ENCODE measurements around the gene DIP2C.

The DIP2C gene

DNA sequence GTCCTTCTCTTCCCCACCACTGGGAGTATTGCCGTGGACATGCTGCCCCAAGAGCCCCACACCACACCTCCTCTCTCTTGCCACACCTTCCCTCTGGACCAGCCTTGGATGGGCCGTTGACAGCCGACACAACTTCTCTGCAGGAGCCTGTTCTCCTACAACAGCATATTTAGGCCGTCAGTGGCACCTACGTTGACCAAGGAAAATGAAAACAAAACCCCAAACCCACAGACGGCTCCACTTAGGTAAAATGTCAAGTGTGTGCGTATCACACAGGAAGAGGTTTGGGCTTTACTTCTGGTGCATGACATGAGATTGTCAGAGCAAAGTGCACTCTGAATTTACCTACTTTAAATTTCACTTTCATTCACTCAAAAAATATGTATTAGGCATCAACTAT, 307.7 kb downstream of the DIP2C start:
- peaks cover 20% of the 10 kb centered on the region for H3K4me1 Mint-ChIP-seq (ENCODE audit: low read depth)
- no peak overlapping the region for H3K27ac Mint-ChIP-seq
- no peak overlapping the region for H3K4me3 Mint-ChIP-seq
- H3K36me3 Mint-ChIP-seq (ENCODE audit: low read depth): peaks cover 32% of the 10 kb centered on the region
- no peaks in the 10 kb centered on the region for H3K9me3 Mint-ChIP-seq
- peaks cover 29% of the 10 kb centered on the region for H3K27me3 Mint-ChIP-seq
- intact Hi-C loops (cut with micrococcal nuclease): no loop called here

DNA sequence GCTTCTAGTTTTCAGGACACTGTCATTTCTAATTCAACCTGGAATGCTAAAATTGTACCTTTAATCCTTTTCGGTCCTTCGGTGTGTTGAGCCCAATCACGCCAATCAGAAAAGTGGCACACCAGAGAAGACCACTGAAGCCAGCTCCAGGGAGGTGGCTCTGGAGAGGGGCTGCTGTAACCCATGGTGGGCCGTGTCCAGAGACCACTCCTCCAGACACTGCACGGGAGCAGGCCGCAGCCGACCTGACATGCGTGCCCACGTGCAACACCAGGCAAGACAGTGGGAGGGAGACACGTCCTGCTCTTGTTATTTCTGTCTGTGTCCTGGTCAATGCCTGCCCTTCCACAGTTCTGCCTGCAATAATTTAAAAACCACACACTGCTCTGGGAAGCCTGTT, 308.1 kb downstream of the DIP2C start:
- no peak overlapping the region for H3K27ac Mint-ChIP-seq

DNA sequence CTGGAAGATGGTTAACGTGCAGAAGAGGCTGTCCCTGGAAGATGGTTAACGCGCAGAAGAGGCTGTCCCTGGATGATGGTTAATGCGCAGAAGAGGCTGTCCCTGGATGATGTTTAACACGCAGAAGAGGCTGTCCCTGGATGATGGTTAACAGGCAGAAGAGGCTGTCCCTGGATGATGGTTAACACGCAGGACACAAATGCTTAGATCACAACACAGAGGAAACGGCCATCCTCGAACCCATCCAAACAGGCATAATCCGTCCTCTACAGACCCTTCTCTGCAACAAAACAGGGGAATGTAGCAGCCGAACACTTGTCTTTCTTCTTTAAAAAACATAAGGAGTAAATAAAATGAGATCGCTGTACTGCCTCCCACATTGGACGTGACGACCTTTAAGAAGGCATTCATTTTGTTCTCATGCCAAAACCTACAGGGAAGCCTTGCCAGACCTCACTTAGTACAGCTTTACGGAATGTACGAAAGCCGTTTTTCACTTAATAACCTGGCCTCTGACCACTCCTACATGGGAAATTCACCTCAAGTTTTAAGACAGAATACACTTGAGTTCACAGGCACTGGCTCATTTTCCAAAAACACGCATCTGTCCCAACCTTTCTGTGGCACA, 309.0 kb downstream of the DIP2C start:
- Mint-ChIP-seq H3K4me3 (no peak overlapping the region), H3K27ac (no peak overlapping the region), H3K4me1 (ENCODE audit: low read depth) (peaks cover 7% of the 10 kb centered on the region), H3K27me3 (peaks cover 19% of the 10 kb centered on the region), H3K36me3 (ENCODE audit: low read depth) (peaks cover 32% of the 10 kb centered on the region), H3K9me3 (no peaks in the 10 kb centered on the region)
- intact Hi-C loops (cut with micrococcal nuclease): no loop called here

More for the DNA sequence above, 308.1 kb downstream of the DIP2C start:
- Mint-ChIP-seq H3K4me1 (ENCODE audit: low read depth) (peaks cover 16% of the 10 kb centered on the region), H3K36me3 (ENCODE audit: low read depth) (peaks cover 32% of the 10 kb centered on the region), H3K27me3 (peaks cover 27% of the 10 kb centered on the region), H3K9me3 (no peaks in the 10 kb centered on the region), H3K4me3 (no peak overlapping the region)
- intact Hi-C loops (cut with micrococcal nuclease): no loop called here

DNA sequence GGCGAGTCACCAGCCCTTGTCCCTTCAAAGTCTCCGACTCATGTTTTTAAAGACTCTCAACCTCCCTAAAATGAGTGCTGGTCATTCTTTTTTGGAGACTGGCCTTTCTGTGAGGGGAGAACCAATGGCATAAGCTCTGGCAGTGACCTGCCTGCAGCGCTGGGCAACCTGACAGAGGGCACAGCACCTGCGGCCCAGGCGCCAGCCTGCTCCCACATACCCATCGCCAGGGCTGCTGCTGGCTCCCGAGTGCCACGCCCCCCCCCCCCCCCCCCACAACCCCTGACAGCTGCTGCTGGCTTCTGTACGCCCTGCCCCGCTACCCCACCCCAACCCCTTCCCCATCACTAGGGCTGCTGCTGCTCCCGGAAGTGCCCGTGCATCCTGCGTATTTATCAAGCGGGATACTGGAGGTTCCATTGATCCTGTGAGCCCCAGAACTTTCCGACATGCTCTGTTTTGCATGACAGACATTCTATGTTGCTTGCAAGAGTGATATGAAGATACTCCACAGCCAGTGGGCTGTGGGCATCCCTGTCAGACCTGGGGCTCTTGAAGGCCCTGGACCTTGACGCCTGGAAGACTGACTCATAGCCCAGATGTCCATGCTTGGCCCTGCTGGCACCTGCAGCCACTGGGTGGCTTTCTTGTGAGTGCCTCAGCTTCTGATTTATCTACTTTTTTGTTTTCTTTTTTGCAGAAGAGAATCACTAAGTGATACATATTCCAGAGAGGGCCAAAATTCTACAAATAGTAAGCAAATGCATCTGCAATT, 310.4 kb downstream of the DIP2C start:
- peaks cover 35% of the 10 kb centered on the region for H3K36me3 Mint-ChIP-seq (ENCODE audit: low read depth)
- H3K27me3 Mint-ChIP-seq: peaks cover 14% of the 10 kb centered on the region
- H3K9me3 Mint-ChIP-seq: no peaks in the 10 kb centered on the region
- no peak overlapping the region for H3K4me3 Mint-ChIP-seq
- H3K4me1 Mint-ChIP-seq (ENCODE audit: low read depth): no peaks in the 10 kb centered on the region
- no peak overlapping the region for H3K27ac Mint-ChIP-seq
- intact Hi-C loops (cut with micrococcal nuclease): no loop called here

DNA sequence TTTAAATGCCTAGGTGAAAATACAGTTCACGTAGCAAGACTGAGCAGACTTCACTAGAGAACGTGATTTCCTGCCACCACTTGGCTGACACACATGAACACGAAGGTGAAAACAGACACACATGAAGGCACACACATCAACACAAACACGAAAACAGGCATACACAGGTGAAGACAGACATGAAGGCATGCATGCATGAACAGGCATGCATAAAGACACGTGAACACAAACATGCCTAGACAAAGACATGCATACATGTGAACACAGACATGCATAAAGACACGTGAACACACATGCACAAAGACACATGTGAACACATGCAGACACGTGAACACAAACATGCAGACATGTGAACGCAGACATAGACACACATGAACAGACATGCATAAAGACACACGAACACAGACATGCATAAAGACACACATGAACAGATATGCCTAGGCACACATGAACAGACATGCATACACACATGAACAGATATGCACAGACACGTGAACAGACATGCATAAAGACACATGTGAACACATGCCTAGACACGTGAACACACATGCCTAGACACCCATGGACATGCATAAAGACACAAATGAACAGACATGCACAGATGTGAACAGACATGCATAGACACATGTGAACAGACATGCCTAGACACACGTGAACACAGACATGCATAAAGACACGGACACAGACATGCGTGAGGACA, 311.1 kb downstream of the DIP2C start:
- no peak overlapping the region for H3K4me3 Mint-ChIP-seq
- intact Hi-C loops (cut with micrococcal nuclease): no loop called here
- H3K4me1 Mint-ChIP-seq (ENCODE audit: low read depth): no peaks in the 10 kb centered on the region
- no peaks in the 10 kb centered on the region for H3K9me3 Mint-ChIP-seq
- H3K36me3 Mint-ChIP-seq (ENCODE audit: low read depth): peaks cover 28% of the 10 kb centered on the region
- H3K27ac Mint-ChIP-seq: no peak overlapping the region
- H3K27me3 Mint-ChIP-seq: peaks cover 11% of the 10 kb centered on the region

DNA sequence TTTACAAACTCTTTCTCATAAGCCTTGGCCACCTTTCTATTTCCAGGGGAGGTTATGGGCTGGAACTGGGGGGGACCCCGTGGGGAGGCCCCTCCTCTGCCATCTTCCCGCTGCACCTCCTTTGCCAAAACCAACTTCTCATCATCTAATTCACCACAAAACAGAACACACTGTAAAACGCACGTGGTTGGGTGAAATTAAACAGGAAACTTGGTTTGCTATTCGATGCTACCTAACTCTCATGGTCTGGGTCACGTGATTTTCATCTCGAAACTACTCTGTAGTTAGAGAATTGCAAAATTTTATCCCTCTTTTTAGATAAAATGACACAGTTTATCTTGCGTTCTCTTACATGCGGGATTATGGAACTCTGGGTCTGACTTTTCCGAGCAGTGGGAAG, 312.2 kb downstream of the DIP2C start:
- H3K36me3 Mint-ChIP-seq (ENCODE audit: low read depth): peaks cover 28% of the 10 kb centered on the region
- H3K27ac Mint-ChIP-seq: no peak overlapping the region
- H3K4me3 Mint-ChIP-seq: no peak overlapping the region
- peaks cover 13% of the 10 kb centered on the region for H3K27me3 Mint-ChIP-seq
- no peaks in the 10 kb centered on the region for H3K4me1 Mint-ChIP-seq (ENCODE audit: low read depth)
- no peaks in the 10 kb centered on the region for H3K9me3 Mint-ChIP-seq
- intact Hi-C loops (cut with micrococcal nuclease): no loop called here

DNA sequence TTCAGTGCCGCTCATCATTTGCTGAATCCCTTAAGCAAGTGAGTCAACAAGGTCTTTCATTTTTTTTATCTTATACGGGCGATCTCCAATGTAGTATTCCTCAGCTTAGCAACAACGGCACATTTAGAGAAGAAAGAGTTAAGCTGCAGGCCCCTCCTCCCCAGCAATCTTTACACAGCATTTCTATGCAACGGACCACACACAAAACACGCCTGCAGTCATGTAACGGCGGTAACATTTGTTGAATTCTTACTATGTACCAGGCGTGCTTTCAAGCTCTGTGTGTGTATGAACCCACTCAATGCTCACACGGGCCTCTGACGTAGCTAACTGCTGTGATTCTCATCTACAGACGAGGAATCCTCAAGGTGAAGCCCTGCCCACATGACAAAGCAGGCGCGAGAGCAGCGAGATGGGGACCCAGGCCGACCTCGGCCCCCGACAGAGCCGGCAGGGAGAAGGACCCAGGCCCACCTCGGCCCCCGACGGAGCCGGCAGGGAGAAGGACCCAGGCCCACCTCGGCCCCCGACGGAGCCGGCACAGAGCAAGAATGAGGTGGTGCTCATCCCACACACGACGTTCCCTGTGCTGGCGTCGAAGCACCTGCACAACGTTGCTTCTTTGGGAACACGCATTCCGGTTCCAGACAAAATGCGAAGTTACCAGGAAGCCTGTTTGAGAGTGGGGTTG, 313.5 kb downstream of the DIP2C start:
- Mint-ChIP-seq H3K4me3 (no peak overlapping the region), H3K27me3 (peaks cover 10% of the 10 kb centered on the region), H3K36me3 (ENCODE audit: low read depth) (peaks cover 20% of the 10 kb centered on the region), H3K9me3 (no peaks in the 10 kb centered on the region), H3K27ac (no peak overlapping the region), H3K4me1 (ENCODE audit: low read depth) (no peaks in the 10 kb centered on the region)
- intact Hi-C loops (cut with micrococcal nuclease): no loop called here

DNA sequence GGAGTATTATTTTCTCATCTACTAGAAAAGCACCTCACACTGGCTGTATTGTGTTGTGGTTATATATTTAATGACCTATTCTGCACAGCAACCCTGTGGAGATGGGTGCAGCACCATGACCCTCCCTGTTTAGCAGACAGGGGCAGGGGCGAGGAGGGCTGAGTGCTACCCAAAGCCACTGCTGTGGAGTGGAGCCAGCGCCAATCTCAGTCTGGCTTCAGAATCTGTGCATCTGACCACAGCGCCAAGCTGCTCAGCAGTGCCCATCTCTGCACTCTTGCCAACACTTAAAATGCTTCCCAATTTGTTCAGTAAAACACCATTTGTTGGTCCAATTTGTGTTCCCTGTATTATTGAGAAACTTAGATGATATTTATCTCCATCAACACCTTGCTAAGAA, 315.1 kb downstream of the DIP2C start:
- Mint-ChIP-seq H3K27ac (no peak overlapping the region), H3K4me1 (ENCODE audit: low read depth) (no peaks in the 10 kb centered on the region), H3K36me3 (ENCODE audit: low read depth) (peaks cover 10% of the 10 kb centered on the region), H3K27me3 (peaks cover 3% of the 10 kb centered on the region), H3K4me3 (no peak overlapping the region), H3K9me3 (no peaks in the 10 kb centered on the region)
- intact Hi-C loops (cut with micrococcal nuclease): no loop called here

DNA sequence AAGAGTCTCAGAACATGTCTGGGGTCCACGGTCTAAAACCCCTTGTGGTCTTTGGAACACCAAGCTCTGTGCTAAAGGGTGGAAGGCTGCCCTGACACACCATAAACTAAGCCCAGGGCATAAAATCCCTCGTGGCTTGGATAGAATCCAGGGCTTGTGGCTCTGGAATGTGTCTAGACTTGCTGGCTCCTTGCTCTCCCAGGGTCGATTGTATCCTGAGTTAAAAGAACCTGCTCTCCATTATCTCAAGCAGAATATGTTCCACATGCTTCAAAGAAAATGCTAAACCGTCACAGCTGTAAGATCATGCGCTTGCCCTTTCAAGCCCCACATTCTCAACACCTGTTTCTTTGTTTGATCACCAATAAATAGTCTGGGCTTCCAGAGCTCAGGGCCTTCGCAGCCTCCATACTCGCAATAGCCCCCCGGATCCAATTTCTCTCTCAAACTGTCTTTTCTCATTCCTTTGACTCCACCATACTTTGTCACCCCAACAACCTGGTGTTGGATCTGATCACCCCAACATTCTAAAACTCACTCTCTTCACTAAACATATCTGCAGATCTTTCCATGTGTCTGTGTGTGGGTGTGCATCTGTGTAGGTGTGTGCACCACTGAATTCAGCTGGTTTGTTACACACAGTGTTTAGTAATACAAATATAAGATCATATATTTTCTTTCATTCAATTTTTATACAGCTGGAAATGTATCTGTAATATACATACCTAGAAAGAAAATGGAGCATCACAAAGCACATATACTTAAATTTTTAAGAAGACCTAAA, 315.8 kb downstream of the DIP2C start:
- intact Hi-C loops (cut with micrococcal nuclease): no loop called here
- Mint-ChIP-seq H3K4me1 (ENCODE audit: low read depth) (no peaks in the 10 kb centered on the region), H3K4me3 (no peak overlapping the region), H3K27ac (no peak overlapping the region), H3K27me3 (peaks cover 3% of the 10 kb centered on the region), H3K9me3 (no peaks in the 10 kb centered on the region), H3K36me3 (ENCODE audit: low read depth) (peaks cover 7% of the 10 kb centered on the region)

DNA sequence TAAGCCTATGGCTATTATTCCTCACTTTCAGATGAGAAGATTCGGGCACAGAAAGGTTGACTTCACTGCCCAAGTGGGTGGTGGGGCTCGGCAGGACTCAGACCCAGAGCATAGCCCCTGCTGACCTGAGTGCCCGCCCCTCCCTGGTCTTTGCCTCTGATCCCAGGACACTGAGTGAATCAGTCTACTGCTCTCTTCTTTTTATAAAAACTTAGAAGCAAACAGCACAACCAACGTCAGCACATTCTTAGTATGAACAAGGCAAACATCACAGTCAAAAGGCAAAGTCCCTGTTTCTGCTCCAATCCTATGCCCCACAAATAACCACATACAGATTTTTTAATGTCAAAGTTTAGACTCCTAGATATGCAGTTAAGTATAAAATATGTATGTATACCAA, 316.5 kb downstream of the DIP2C start:
- Mint-ChIP-seq H3K9me3 (no peaks in the 10 kb centered on the region), H3K27me3 (peaks cover 3% of the 10 kb centered on the region), H3K4me3 (no peak overlapping the region), H3K4me1 (ENCODE audit: low read depth) (no peaks in the 10 kb centered on the region), H3K36me3 (ENCODE audit: low read depth) (peaks cover 7% of the 10 kb centered on the region), H3K27ac (peak overlapping the region; percentile 23)
- intact Hi-C loops (cut with micrococcal nuclease): no loop called here

DNA sequence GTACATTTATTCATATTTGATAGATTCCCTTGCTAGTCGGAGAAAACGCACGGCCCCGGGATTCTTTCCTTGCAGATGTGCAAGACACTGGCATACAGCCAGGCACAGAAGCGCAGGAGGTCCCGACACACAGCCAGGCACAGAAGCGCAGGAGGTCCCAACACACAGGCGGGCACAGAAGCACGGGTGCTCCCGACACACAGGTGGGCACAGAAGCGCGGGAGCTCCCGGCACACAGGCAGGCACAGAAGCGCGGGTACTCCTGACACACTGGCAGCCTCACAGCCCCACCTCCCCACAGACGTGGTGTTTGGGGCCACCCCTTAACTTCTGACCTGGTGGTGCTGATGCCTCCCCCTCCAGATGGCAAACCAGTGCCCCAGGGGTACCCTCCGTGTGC, 316.9 kb downstream of the DIP2C start:
- peaks cover 7% of the 10 kb centered on the region for H3K36me3 Mint-ChIP-seq (ENCODE audit: low read depth)
- intact Hi-C loops (cut with micrococcal nuclease): no loop called here
- peak overlapping the region; percentile 23 for H3K27ac Mint-ChIP-seq
- no peaks in the 10 kb centered on the region for H3K4me1 Mint-ChIP-seq (ENCODE audit: low read depth)
- no peaks in the 10 kb centered on the region for H3K9me3 Mint-ChIP-seq
- no peak overlapping the region for H3K4me3 Mint-ChIP-seq
- peaks cover 3% of the 10 kb centered on the region for H3K27me3 Mint-ChIP-seq

DNA sequence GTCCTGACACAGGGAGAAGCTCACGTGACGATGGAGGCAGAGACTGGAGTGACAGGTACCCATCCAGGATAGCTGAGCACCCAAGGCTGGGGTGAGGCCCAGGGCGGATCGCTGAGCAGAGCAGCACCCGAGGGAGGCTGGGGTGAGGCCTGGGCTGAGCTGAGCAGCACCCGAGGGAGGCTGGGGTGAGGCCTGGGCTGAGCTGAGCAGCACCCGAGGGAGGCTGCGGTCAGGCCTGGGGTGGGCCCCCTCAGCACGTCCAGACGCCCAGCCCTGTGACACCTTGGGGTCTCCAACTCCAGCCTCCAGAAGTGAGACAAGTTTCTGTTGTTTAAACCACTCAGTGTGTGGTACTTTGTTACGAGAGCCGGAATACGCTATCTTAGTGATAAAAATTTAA, 318.0 kb downstream of the DIP2C start:
- no peaks in the 10 kb centered on the region for H3K9me3 Mint-ChIP-seq
- peaks cover 7% of the 10 kb centered on the region for H3K36me3 Mint-ChIP-seq (ENCODE audit: low read depth)
- peaks cover 3% of the 10 kb centered on the region for H3K27me3 Mint-ChIP-seq
- no peaks in the 10 kb centered on the region for H3K4me1 Mint-ChIP-seq (ENCODE audit: low read depth)
- intact Hi-C loops (cut with micrococcal nuclease): no loop called here
- no peak overlapping the region for H3K4me3 Mint-ChIP-seq
- H3K27ac Mint-ChIP-seq: no peak overlapping the region

DNA sequence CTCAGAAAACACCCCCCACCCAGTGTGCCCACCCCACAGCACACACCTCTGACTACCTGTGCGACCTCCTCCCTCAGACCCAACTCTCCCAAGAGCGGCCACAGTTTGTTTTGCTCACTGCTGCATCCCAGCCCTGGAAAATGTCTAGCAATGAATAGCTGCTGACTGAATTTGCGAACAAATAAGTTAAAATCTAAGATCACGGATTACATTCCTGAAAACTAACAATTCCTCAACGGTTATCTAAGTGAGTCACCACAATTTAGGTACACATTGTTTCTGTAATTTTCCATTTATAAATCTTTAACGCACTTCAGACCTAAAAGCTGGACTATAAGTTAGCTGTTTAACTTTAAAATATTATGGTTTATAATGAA, 319.0 kb downstream of the DIP2C start:
- intact Hi-C loops (cut with micrococcal nuclease): no loop called here
- H3K4me1 Mint-ChIP-seq (ENCODE audit: low read depth): no peaks in the 10 kb centered on the region
- H3K4me3 Mint-ChIP-seq: no peak overlapping the region
- no peak overlapping the region for H3K27ac Mint-ChIP-seq
- no peaks in the 10 kb centered on the region for H3K9me3 Mint-ChIP-seq
- H3K36me3 Mint-ChIP-seq (ENCODE audit: low read depth): peaks cover 7% of the 10 kb centered on the region
- peaks cover 3% of the 10 kb centered on the region for H3K27me3 Mint-ChIP-seq

All from dendritic cell treated with granulocyte-macrophage colony-stimulating factor and Interleukin-4, amounts not matched to agents 40 ng/mL and 50 ng/mL, for 4 days (primary cell).